Measurements from ENCODE around the gene ZBTB32. TPM values are rescaled to one million over a fixed set of nuclear protein-coding genes. Genes with fewer than 3 reads are reported as not detected.
A peak's percentile ranks its signal among the peaks of the same experiment; 100 is the strongest.

The ZBTB32 gene
- total RNA-seq, 2 donors from 2014 or later, result not detected

DNA sequence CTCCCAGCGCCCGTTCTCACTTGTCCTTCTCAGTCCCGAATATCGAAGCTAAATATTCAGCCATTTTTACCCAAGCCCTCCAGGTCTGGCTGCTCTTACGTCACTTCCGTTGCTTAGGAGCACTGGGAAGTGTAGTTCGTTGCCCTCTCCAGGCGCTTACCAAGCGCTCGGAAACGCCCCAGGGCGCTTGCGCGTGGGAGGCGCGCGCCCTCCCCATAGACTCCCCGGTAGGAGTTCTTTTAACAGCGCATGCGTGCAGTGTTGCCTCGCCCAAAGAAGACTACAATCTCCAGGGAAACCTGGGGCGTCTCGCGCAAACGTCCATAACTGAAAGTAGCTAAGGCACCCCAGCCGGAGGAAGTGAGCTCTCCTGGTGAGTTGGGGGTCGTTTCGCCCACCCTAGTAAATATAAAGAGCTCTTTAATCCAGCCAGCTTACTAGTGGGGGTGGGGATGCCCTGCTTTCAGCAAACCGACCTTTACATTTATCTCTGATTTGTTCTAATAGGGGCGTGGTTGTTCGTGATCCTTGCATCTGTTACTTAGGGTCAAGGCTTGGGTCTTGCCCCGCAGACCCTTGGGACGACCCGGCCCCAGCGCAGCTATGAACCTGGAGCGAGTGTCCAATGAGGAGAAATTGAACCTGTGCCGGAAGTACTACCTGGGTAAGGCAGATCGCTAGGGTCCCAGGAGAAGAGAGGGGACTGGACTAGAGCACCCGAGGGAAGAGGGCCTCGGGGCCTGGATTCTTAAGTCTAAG, 41.1 kb downstream of the ZBTB32 start, which contains the start of the genes PSENEN and U2AF1L4:
Gene PSENEN, plus strand, starts transcription at position 324 of the 759 bp plus-strand sequence. Its CDS starts 280 bp downstream, at position 604.
Gene U2AF1L4, minus strand, starts transcription at position 91 of the 759 bp plus-strand sequence. Its CDS starts 27 bp downstream, at position 64.
- Histone ChIP-seq H3K36me3 (replicated peaks in 1 of 2; ENCODE audit: insufficient read depth in 1 of 2, low read depth in 2 of 2) (no peaks in the 10 kb centered on the region), H3K9me3 (no peaks in the 10 kb centered on the region), H3K27ac (peak within 1 kb of the TSS; percentile 97 to 100 (median 100)), H3K4me1 (peaks cover 49% of the 10 kb centered on the region), H3K27me3 (no peaks in the 10 kb centered on the region), H3K4me3 (peak within 1 kb of the TSS; percentile 67 to 78)
- 0 to 1% methylated on average over 24 to 40 of the region's 40 CpGs for WGBS, 2 donors
- TF ChIP-seq, protein P1, sequence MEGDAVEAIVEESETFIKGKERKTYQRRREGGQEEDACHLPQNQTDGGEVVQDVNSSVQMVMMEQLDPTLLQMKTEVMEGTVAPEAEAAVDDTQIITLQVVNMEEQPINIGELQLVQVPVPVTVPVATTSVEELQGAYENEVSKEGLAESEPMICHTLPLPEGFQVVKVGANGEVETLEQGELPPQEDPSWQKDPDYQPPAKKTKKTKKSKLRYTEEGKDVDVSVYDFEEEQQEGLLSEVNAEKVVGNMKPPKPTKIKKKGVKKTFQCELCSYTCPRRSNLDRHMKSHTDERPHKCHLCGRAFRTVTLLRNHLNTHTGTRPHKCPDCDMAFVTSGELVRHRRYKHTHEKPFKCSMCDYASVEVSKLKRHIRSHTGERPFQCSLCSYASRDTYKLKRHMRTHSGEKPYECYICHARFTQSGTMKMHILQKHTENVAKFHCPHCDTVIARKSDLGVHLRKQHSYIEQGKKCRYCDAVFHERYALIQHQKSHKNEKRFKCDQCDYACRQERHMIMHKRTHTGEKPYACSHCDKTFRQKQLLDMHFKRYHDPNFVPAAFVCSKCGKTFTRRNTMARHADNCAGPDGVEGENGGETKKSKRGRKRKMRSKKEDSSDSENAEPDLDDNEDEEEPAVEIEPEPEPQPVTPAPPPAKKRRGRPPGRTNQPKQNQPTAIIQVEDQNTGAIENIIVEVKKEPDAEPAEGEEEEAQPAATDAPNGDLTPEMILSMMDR (IDR thresholded peaks at IDR 0.05), result peak in 2 of 7 experiments; percentile 32 to 36
- peak in 1 of 3 donors; percentile 63 for TF ChIP-seq POLR2A (IDR thresholded peaks at IDR 0.05)
- DNase-seq, result peak; percentile 97 to 99 (median 99)
- ATAC-seq, result peak; percentile 75
- intact Hi-C loops (cut with DNase I), result no loop called here

DNA sequence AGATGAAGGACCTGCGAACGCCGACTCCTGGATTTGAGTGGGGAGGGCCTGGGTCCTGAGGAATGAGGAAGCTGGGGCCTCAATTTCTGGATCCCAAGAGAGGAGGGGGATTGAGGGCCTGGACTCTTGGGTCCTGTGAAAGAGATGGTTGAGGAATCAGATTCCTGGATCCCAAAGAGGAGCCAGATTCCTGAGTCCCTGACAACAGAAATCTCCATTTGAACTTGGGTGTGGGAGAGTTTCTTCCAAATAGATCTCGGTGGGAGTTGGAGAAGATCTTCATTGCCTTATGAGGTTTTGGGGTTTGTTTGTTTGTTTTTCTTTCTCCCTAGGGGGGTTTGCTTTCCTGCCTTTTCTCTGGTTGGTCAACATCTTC, 41.7 kb downstream of the ZBTB32 start:
- Histone ChIP-seq H3K36me3 (replicated peaks in 1 of 2; ENCODE audit: insufficient read depth in 1 of 2, low read depth in 2 of 2) (no peaks in the 10 kb centered on the region), H3K4me3 (peak overlapping the region; percentile 67 to 78), H3K9me3 (no peaks in the 10 kb centered on the region), H3K4me1 (peaks cover 49% of the 10 kb centered on the region), H3K27me3 (no peaks in the 10 kb centered on the region), H3K27ac (peak overlapping the region in 3 of 4 donors; percentile 56 to 100 (median 99))
- DNase-seq (no peak), ATAC-seq (no peak)
- no peak for TF ChIP-seq POLR2A (IDR thresholded peaks at IDR 0.05)
- TF ChIP-seq, protein P1 (IDR thresholded peaks at IDR 0.05), result no peak
- 1 to 18% methylated on average over 4 of the region's 4 CpGs for WGBS, 2 donors
- intact Hi-C loops (cut with DNase I), result no loop called here

DNA sequence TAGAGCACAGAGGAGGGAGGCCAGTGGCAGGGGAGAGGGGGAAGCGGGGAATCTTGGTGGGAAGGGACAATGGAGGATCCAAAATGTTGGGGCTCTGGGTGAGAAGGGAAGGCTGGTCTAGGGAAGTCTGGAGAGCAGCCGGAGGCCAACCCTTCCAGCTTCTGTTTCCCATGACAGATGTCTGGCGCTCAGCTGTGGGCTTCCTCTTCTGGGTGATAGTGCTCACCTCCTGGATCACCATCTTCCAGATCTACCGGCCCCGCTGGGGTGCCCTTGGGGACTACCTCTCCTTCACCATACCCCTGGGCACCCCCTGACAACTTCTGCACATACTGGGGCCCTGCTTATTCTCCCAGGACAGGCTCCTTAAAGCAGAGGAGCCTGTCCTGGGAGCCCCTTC, 42.2 kb downstream of the ZBTB32 start:
- no peak for TF ChIP-seq POLR2A (IDR thresholded peaks at IDR 0.05)
- TF ChIP-seq, protein P1 (IDR thresholded peaks at IDR 0.05), result no peak
- DNase-seq (no peak), ATAC-seq (no peak)
- WGBS, 2 donors, result 74 to 77% methylated on average over 5 of the region's 5 CpGs
- H3K27ac ChIP-seq, result no peak overlapping the region
- intact Hi-C loops (cut with DNase I), result no loop called here
- no peak overlapping the region for H3K4me3 ChIP-seq
- H3K9me3 ChIP-seq, result no peaks in the 10 kb centered on the region
- H3K4me1 ChIP-seq, result peaks cover 48% of the 10 kb centered on the region
- H3K27me3 ChIP-seq, result no peaks in the 10 kb centered on the region
- H3K36me3 ChIP-seq (replicated peaks in 1 of 2; ENCODE audit: insufficient read depth in 1 of 2, low read depth in 2 of 2), result no peaks in the 10 kb centered on the region

DNA sequence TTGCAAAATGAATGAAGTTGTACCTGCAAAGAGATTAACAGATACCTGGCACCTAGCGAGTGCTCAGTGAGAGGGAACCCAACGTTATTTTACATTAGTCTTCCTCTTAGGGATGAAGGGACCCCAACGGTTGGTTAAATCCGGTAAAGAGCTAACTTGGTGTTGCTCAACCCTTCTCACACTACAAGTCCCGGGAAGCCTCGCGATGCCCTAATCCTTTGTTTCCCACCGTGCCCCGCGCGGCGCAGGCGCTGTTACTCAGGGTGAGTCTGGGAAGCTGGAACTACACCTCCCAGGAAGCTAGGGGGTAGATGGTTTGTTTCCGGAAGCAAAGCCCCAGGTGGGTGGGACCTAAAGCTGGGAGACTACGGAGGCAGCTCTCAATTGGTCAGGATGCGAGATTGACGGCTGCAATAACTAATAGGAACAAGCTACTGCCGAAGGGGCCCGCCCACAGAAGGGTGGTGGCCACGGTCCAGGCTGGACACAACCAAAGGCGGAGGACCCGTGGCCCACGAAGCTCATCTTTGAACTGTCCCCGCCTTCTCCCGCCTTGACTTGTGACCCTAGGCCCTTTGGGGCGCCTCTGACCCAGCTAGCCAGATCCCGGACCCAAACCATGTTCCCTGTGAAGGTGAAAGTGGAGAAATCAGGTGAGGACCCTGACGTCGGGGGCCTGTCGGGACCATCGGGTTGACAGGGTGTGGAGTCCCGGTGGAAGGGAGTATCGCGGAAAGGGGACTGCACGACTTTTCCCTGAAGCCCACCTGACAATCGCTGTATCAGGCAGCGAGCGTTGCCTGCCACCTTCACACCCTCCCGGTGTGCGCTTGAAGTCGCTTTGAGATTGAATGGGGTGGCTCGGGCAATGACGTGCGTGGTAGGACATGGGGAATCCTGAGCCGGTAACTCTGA, 44.0 kb downstream of the ZBTB32 start, which contains the start of gene LIN37:
Gene LIN37, plus strand, starts transcription at position 471 of the 915 bp plus-strand sequence. Its CDS starts 149 bp downstream, at position 620.
- H3K4me1 ChIP-seq, result peaks cover 44% of the 10 kb centered on the region
- ATAC-seq, result peak; percentile 87

More for the DNA sequence above, 44.0 kb downstream of the ZBTB32 start, which contains the start of gene LIN37:
- TF ChIP-seq, protein P1 (IDR thresholded peaks at IDR 0.05), result peak in 5 of 7 experiments; percentile 10 to 73 (median 33)
- TF ChIP-seq POLR2A (IDR thresholded peaks at IDR 0.05), result peak; percentile 16 to 86 (median 85)
- DNase-seq, result peak; percentile 99
- intact Hi-C loops (cut with DNase I), result no loop called here
- no peaks in the 10 kb centered on the region for H3K27me3 ChIP-seq
- no peaks in the 10 kb centered on the region for H3K9me3 ChIP-seq
- H3K4me3 ChIP-seq, result peak within 1 kb of the TSS; percentile 63 to 100
- peaks cover 0 to 4% of the 10 kb centered on the region in 2 donors for H3K36me3 ChIP-seq (replicated peaks in 1 of 2; ENCODE audit: insufficient read depth in 1 of 2, low read depth in 2 of 2)
- peak within 1 kb of the TSS; percentile 18 to 77 (median 64) for H3K27ac ChIP-seq
- 1% methylated on average over 34 to 45 of the region's 45 CpGs for WGBS, 2 donors
